ENCODE results near the gene LHX4.

DNA sequence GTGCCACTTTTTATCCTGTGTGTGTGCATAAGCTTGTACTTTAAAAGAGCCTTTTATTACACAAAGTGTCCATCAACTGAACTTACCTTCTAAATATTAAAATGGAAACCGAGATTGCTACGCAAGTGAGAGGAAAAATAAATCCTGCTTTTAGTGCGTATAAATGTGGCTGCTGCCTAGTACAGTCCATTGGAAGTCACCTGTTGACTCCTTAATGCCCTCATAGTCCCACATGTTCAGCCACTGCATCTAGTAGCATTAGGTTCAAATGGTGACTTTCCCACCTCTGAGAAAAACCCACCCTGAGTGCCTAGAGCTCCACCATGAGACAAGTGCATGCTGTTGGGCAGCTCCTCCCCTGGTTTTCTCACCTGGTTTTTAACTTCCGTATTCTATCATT is 53.0 kb downstream of the LHX4 start:
- TF ChIP-seq, protein P1, sequence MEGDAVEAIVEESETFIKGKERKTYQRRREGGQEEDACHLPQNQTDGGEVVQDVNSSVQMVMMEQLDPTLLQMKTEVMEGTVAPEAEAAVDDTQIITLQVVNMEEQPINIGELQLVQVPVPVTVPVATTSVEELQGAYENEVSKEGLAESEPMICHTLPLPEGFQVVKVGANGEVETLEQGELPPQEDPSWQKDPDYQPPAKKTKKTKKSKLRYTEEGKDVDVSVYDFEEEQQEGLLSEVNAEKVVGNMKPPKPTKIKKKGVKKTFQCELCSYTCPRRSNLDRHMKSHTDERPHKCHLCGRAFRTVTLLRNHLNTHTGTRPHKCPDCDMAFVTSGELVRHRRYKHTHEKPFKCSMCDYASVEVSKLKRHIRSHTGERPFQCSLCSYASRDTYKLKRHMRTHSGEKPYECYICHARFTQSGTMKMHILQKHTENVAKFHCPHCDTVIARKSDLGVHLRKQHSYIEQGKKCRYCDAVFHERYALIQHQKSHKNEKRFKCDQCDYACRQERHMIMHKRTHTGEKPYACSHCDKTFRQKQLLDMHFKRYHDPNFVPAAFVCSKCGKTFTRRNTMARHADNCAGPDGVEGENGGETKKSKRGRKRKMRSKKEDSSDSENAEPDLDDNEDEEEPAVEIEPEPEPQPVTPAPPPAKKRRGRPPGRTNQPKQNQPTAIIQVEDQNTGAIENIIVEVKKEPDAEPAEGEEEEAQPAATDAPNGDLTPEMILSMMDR (IDR thresholded peaks at IDR 0.05) = no peak
- TF ChIP-seq POLR2A (IDR thresholded peaks at IDR 0.05) = no peak

Data from body of pancreas (tissue), 4 donors.